Measurements from ENCODE around the gene SNX32. TPM values are rescaled to one million over a fixed set of nuclear protein-coding genes. Genes with fewer than 3 reads are reported as not detected.

The SNX32 gene
- total RNA-seq, 1 donor from 2014 or later, result not detected

GRCh38 chr11:65854852-65855837 lies 21.4 kb downstream of the SNX32 start:
- Histone ChIP-seq H3K4me3 (no peak overlapping the region), H3K36me3 (peaks cover 50 to 55% of the 10 kb centered on the region in 2 donors), H3K9me3 (no peaks in the 10 kb centered on the region), H3K4me1 (peaks cover 7 to 16% of the 10 kb centered on the region in 2 donors), H3K27me3 (no peaks in the 10 kb centered on the region), H3K27ac (no peak overlapping the region)
- no peak for TF ChIP-seq CTCF (IDR thresholded peaks at IDR 0.05)
- intact Hi-C loops (cut with DNase I), result loop anchor here (5.0 to 10.0 kb wide), 2 partner anchors 410 to 438 kb away; partner anchors contain the start of gene RAB1B
- DNase-seq (ENCODE audit: low spot score in 2 of 2), result no peak

GRCh38 chr11:65855927-65856363 lies 22.2 kb downstream of the SNX32 start:
- peaks cover 7 to 16% of the 10 kb centered on the region in 2 donors for H3K4me1 ChIP-seq
- no peak for TF ChIP-seq CTCF (IDR thresholded peaks at IDR 0.05)
- intact Hi-C loops (cut with DNase I), result loop anchor here (5.0 to 10.0 kb wide), 2 partner anchors 409 to 439 kb away; partner anchors contain the start of gene RAB1B

GRCh38 chr11:65856689-65857499 lies 23.1 kb downstream of the SNX32 start:
- peaks cover 16 to 25% of the 10 kb centered on the region in 2 donors for H3K4me1 ChIP-seq

More at GRCh38 chr11:65855927-65856363, 22.2 kb downstream of the SNX32 start:
- H3K27me3 ChIP-seq, result no peaks in the 10 kb centered on the region
- no peak overlapping the region for H3K27ac ChIP-seq
- no peak for DNase-seq (ENCODE audit: low spot score in 2 of 2)
- H3K36me3 ChIP-seq, result peaks cover 47 to 53% of the 10 kb centered on the region in 2 donors
- H3K4me3 ChIP-seq, result peak overlapping the region; percentile 84 to 99
- H3K9me3 ChIP-seq, result no peaks in the 10 kb centered on the region

GRCh38 chr11:65857500-65857852 lies 23.7 kb downstream of the SNX32 start:
- no peaks in the 10 kb centered on the region for H3K9me3 ChIP-seq
- H3K4me3 ChIP-seq, result peak overlapping the region; percentile 84 to 99
- H3K27ac ChIP-seq, result peak overlapping the region; percentile 97 to 99
- peaks cover 45 to 46% of the 10 kb centered on the region in 2 donors for H3K36me3 ChIP-seq
- peaks cover 21 to 27% of the 10 kb centered on the region in 2 donors for H3K4me1 ChIP-seq
- TF ChIP-seq CTCF (IDR thresholded peaks at IDR 0.05), result peak in 1 of 3 experiments; percentile 22
- peak in 1 of 2 donors; percentile 8 for DNase-seq (ENCODE audit: low spot score in 2 of 2)
- H3K27me3 ChIP-seq, result no peaks in the 10 kb centered on the region
- intact Hi-C loops (cut with DNase I), result loop anchor here (5.0 to 10.0 kb wide), 2 partner anchors 407 to 440 kb away; partner anchors contain the start of gene RAB1B

More at GRCh38 chr11:65856689-65857499, 23.1 kb downstream of the SNX32 start:
- no peak for TF ChIP-seq CTCF (IDR thresholded peaks at IDR 0.05)
- Histone ChIP-seq H3K9me3 (no peaks in the 10 kb centered on the region), H3K27ac (peak overlapping the region; percentile 97 to 99), H3K4me3 (peak overlapping the region; percentile 84 to 99), H3K27me3 (no peaks in the 10 kb centered on the region), H3K36me3 (peaks cover 46% of the 10 kb centered on the region in 2 donors)
- intact Hi-C loops (cut with DNase I), result loop anchor here (5.0 to 10.0 kb wide), 2 partner anchors 408 to 440 kb away; partner anchors contain the start of gene RAB1B
- peak in 1 of 2 donors; percentile 91 for DNase-seq (ENCODE audit: low spot score in 2 of 2)
